Lung (tissue), 12 donors: ENCODE data around the gene IFT57. TPM values are rescaled to one million over a fixed set of nuclear protein-coding genes. Genes with fewer than 3 reads are reported as not detected.
A peak's percentile ranks its signal among the peaks of the same experiment; 100 is the strongest.

Source experiments
- ATAC-seq: fragments of 200-7000 bp; cut with Tn5 transposase; one replicate; pipeline ENCODE4 v1.9.1; 2020; ENCODE audit warnings: moderate number of reproducible peaks; ENCODE audit not compliant: insufficient read depth, low FRiP score
- DNase-seq, 3 donors: peaks; one replicate each; pipeline ENCODE4 v3.0.0-alpha.2; 2013 to 2017
- H3K27ac ChIP-seq, 2 donors: one replicate each; pipeline ENCODE4 v1.5.1; 2013; ENCODE audit warnings: mild to moderate bottlenecking in 2 of 2, moderate library complexity in 2 of 2, control low read depth in 1 of 2, inconsistent platforms in 1 of 2, low read depth in 1 of 2, low read length in 1 of 2
- H3K27me3 ChIP-seq, 3 donors: one replicate each; pipeline ENCODE4 v1.5.1; 2013; ENCODE audit warnings: low read length in 2 of 3; ENCODE audit not compliant: control insufficient read depth in 3 of 3, insufficient read depth in 3 of 3
- H3K36me3 ChIP-seq, 4 donors: one replicate each; pipeline ENCODE4 v1.5.1; 2013; ENCODE audit warnings: low read length in 4 of 4, mild to moderate bottlenecking in 1 of 4, moderate library complexity in 1 of 4; ENCODE audit not compliant: control insufficient read depth in 4 of 4, insufficient read depth in 4 of 4
- H3K4me1 ChIP-seq, 5 donors: one replicate each; pipeline ENCODE4 v1.5.1; 2013; ENCODE audit warnings: low read length in 5 of 5, mild to moderate bottlenecking in 2 of 5, moderate library complexity in 1 of 5; ENCODE audit not compliant: control insufficient read depth in 5 of 5, insufficient read depth in 5 of 5
- H3K4me3 ChIP-seq: one replicate; pipeline ENCODE4 v1.5.1; 2013; ENCODE audit warnings: mild to moderate bottlenecking, control low read depth, moderate library complexity
- H3K9ac ChIP-seq, 2 donors: one replicate each; pipeline ENCODE4 v1.5.1; 2013; ENCODE audit warnings: low read length in 2 of 2, control low read depth in 1 of 2; ENCODE audit not compliant: insufficient read depth in 1 of 2
- H3K9me3 ChIP-seq, 4 donors: one replicate each; pipeline ENCODE4 v1.5.1; 2013; ENCODE audit warnings: low read length in 3 of 4, mild to moderate bottlenecking in 1 of 4, moderate library complexity in 1 of 4; ENCODE audit not compliant: control insufficient read depth in 4 of 4, insufficient read depth in 3 of 4
- CTCF ChIP-seq: IDR thresholded peaks from 2 replicates; pipeline ENCODE4 v1.5.1; 2012; ENCODE audit warnings: mild to moderate bottlenecking; ENCODE audit errors: control extremely low read depth, extremely low read depth
- WGBS, 2 donors: extraction: QIAGEN DNeasy Blood & Tissue Kit; methylation state at CpG; one replicate each; pipeline ENCODE4 v1.1.7; 2013; 5-methylcytosine and 5-hydroxymethylcytosine counted together
- polyA plus RNA-seq, 2 donors: library from polyadenylated mRNA; stranded (reverse); fragments of 200-250 nt; gene quantifications; one replicate each; pipeline ENCODE4 v1.2.1, GENCODE V29; 2013
- total RNA-seq, 2 donors: library from RNA; depleted of rRNA in 1 of 2; stranded (reverse); fragments of >200 nt in 1 of 2; gene quantifications; one replicate each; pipeline ENCODE4 v1.2.1, GENCODE V29; 2014 to 2021
- donor health status: control.
- donor health status: control.
- donor health status: Bipolar disorder and iron deficiency.
- donor health status: healthy.
- donor health status: DM: yes; HTN: yes; CAD: no.

IFT57 gene
- total and polyA plus RNA-seq, 4 donors, result 66.1 to 205 (median 129) TPM

GRCh38 chr3:108200024-108200423 lies 22.2 kb downstream of the IFT57 start:
- Histone ChIP-seq H3K9ac (no peak overlapping the region), H3K4me3 (no peak overlapping the region), H3K36me3 (peaks cover 0 to 5% (median 0%) of the 10 kb centered on the region in 4 donors), H3K27me3 (no peaks in the 10 kb centered on the region), H3K4me1 (no peaks in the 10 kb centered on the region), H3K27ac (no peak overlapping the region), H3K9me3 (peaks cover 0 to 2% (median 0%) of the 10 kb centered on the region in 4 donors)
- DNase-seq (no peak), ATAC-seq (no peak)
- no peak for TF ChIP-seq CTCF
- 98 to 100% methylated on average over 2 of the region's 2 CpGs for WGBS, 2 donors

DNA sequence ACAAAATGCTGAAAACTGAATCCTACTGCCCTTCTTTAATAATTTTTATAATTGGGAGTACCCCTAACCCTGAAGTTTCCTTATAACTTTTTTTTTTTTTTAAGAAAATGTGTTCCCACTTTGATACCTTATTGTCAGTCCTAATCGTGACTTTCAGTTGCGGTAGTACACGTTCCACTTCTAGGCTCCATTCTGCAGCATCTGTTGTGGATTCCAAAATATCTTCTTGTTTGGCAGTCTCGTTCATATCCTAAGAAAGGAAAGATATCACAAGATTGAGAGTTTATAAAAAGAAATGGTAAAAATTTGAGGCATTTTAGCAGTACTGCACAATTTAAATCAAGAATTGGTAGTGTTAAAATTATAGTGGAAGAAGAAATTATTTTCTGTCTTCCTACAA lies 30.8 kb downstream of the IFT57 start:
- H3K4me1 ChIP-seq, result no peaks in the 10 kb centered on the region
- 99% methylated on average over 4 of the region's 4 CpGs for WGBS, 2 donors

DNA sequence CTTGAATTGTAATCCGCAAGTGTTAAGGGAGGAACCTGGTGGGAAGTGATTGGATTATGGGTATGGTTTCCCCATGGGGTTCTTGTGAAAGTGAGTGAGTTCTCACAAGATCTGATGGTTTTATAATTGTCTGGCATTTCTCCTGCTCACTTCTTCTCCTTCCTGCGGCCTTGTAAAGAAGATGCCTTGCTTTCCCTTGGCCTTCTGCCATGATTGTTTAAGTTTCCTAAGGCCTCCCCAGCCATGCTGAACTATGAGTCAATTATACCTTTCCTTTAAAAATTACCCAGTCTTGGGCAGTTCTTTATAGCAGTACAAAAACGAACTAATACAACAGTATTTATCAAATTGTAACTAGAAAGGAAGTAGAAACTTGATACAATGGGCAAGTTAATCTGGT lies 31.9 kb downstream of the IFT57 start:
- Histone ChIP-seq H3K36me3 (peaks cover 0 to 11% (median 8%) of the 10 kb centered on the region in 4 donors), H3K4me3 (no peak overlapping the region), H3K4me1 (no peaks in the 10 kb centered on the region), H3K9me3 (peaks cover 0 to 11% (median 2%) of the 10 kb centered on the region in 4 donors), H3K27ac (no peak overlapping the region), H3K27me3 (no peaks in the 10 kb centered on the region), H3K9ac (no peak overlapping the region)
- DNase-seq (no peak), ATAC-seq (no peak)
- WGBS, 2 donors, result 93 to 96% methylated on average over 3 of the region's 3 CpGs
- TF ChIP-seq CTCF, result no peak

More for the DNA sequence above, 30.8 kb downstream of the IFT57 start:
- TF ChIP-seq CTCF, result no peak
- no peak for ATAC-seq
- H3K27ac ChIP-seq, result no peak overlapping the region
- no peak for DNase-seq
- H3K9me3 ChIP-seq, result peaks cover 0 to 8% (median 2%) of the 10 kb centered on the region in 4 donors
- no peaks in the 10 kb centered on the region for H3K27me3 ChIP-seq
- H3K36me3 ChIP-seq, result peaks cover 0 to 11% (median 5%) of the 10 kb centered on the region in 4 donors
- H3K9ac ChIP-seq, result no peak overlapping the region
- no peak overlapping the region for H3K4me3 ChIP-seq

DNA sequence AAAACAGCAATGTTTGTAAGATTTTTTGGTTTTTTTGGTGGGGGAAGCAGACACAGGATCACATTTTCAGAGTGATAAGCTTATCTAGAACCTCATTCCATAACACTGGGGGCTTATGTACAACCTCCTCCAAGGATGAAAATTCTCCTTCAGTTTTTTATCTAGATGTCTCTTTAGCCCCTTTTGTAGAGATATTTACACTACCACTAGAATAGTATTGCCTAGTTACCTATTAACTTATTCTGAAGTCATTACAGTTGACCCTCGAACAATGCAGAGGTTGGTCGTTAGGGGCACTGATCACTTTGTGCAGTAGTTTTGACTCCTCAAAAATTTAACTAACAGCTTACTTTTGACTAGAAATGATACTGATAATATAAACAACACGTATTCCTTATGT lies 32.8 kb downstream of the IFT57 start:
- H3K9ac ChIP-seq, result no peak overlapping the region
- 78 to 88% methylated on average over 3 of the region's 3 CpGs for WGBS, 2 donors
- H3K27ac ChIP-seq, result no peak overlapping the region
- DNase-seq (peak in 1 of 3 donors; percentile 4), ATAC-seq (no peak)
- no peak overlapping the region for H3K4me3 ChIP-seq
- H3K27me3 ChIP-seq, result no peaks in the 10 kb centered on the region
- H3K4me1 ChIP-seq, result no peaks in the 10 kb centered on the region
- no peak for TF ChIP-seq CTCF
- H3K36me3 ChIP-seq, result peaks cover 0 to 17% (median 12%) of the 10 kb centered on the region in 4 donors
- H3K9me3 ChIP-seq, result peaks cover 0 to 6% (median under 1%) of the 10 kb centered on the region in 4 donors
